ENCODE data around the gene MATN3.

The MATN3 gene

GRCh38 chr2:19993731-19994130 is 18.7 kb downstream of the MATN3 start:
- DNase-seq, result no peak

GRCh38 chr2:19991895-19992294 is 20.6 kb downstream of the MATN3 start:
- DNase-seq, result no peak

DNA sequence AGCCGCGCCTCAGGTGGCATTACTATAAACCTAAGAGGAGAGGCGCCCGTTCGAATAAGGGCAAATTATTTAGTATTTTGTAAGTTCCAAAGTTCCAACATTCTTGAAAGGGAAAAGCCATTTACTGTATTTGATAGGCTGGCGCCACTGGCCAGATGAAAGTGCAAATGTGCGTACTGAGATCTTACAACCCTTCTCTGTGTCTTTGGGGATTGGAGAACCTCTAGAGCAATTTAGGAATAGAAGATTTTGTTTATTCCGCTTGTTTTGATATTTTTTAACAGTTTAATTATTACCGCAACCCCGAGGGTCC is 22.1 kb downstream of the MATN3 start:
- no peak for DNase-seq

GRCh38 chr2:19989667-19990415 is 22.6 kb downstream of the MATN3 start, which contains the start of gene WDR35:
TSS of gene WDR35 (minus strand) at chr2:19990105. CDS start at chr2:19990015, 90 bp downstream.
- peak; percentile 89 for DNase-seq

GRCh38 chr2:19989342-19989666 is 23.2 kb downstream of the MATN3 start:
- no peak for DNase-seq

DNA sequence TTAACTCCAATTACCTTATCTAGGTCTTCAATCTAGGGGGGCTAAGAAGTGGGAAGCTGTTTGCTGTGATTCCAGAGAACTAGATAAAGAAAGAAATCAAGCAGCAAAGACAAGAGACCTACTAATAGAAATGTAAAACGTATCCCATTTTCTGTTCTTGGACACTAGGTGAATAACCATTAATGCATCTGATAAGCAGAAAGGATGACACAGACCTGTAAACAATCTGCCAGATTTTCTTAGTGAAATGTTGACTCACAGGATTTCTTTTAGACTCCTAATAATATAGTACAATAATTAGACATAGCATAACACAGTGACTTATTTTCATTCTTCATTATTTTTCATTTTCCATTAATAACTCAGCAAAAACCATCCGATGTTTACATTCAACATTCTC is 23.9 kb downstream of the MATN3 start:
- DNase-seq, result no peak

- no peak for DNase-seq
Measured at GRCh38 chr2:19987936-19988335, 24.5 kb downstream of the MATN3 start.

DNA sequence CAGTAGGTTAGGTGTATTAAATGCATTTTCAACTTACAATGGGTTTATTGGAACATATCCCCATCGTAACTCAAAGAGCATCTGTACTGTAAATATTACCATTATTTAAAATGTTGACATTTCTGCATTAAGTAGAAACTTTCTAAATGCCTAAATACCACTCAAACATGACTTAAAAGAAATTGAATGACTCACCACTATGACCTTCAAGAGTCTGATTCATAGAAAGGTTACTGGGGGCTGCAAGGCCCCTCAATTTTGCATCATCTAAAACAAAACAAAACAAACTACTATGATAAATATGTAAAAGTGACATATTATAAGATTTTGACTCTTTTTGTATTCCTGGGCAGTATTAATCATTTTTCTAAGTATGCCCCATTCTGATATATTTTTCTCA is 30.2 kb downstream of the MATN3 start:
- DNase-seq, result no peak

- no peak for DNase-seq
Measured at GRCh38 chr2:19979932-19980331, 32.5 kb downstream of the MATN3 start.

DNA sequence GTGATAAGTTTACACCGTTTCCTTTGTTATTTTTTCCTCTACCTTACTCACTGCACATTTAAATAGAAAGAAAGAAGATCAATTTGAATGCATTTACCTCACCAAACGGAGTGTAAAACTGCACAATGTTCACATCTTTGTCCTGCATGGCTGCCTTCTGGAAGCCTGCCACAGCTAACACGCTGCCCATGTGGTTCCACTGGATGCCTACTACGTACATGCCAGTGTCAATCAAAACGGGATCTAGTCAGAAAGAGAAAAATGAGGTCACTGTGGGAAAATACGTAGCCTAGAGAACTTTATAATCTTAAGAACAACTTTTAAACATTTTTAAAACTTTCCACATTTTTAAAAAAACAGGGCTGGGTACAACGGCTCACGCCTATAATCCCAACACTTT is 39.0 kb downstream of the MATN3 start:
- no peak for DNase-seq

DNA sequence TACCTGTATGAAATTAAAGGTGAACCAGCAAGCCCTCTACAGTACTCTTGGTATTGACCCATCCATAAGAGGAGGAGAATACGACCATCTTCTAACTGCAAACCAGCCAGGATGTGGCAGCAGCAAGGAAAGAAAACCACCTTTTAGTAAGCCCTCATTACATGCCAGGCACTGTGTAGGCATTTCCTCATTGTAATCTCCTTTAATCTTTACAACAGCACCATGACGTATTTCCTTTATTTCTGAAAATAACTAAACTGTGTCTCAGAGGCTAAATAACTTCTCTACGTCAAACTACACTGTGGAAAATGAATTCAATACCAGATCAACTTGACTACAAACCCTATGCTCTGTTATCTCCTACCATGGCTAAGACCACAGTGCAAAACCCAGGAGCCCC is 40.8 kb downstream of the MATN3 start:
- no peak for DNase-seq

GRCh38 chr2:19963386-19963785 is 49.1 kb downstream of the MATN3 start:
- no peak for DNase-seq

DNA sequence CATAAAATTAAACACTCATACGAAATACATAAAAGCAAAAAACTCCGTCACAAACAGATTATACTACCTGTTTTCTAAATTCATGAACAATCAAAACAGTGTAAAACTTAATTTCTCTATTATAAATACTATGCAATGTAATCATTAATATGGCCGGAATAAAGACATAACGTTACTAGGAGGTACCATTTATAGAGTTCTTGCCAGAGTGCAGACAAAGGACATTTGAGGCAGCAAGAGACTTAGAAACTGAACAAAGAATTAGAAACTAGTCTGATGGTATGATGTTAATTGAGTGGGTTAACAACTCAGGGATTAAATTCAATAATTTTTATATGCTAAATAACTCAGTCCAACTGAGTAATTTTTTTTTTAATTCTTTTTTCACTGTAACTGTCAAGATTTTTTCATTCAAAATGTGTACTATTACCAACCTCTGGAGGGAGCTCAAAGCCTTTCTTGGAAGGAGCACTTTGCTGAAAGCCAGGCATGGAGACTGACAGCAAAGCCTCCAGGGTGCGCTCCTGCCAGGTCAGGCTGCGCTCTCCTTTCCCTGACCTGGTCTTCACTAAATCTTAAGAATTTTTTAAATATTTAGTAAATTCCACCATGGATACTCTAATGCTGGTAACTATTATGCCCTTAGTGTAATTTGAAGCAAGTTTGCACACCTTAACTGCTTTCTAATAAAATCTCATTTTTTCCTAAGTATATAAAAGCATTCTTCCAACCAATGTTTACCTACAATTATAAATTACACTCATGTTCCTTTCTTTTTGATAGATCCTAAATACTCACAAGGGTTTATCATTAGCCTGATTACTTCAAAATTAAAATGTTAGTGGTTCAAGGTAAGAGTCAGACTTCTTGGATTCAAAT is 56.7 kb downstream of the MATN3 start:
- peak; percentile 34 to 53 for DNase-seq

DNA sequence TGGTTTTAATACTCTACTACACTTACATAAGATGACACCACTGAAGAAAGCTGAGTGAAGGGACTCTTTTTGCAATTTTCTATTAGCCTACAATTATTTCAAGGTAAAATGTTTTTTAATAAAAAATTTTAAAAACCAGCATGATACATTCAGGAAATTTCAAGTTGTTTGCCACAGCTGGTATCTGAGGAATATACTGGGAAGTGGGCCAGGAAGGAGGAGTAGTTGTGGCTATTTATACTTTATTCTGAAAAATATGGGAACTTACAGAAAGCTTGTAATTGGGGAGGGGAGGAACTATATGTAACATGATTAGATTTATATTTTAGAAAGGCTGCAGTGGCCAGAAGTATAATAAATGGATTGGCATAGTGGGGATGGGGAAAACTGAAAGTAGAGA is 63.4 kb downstream of the MATN3 start:
- no peak for DNase-seq

DNA sequence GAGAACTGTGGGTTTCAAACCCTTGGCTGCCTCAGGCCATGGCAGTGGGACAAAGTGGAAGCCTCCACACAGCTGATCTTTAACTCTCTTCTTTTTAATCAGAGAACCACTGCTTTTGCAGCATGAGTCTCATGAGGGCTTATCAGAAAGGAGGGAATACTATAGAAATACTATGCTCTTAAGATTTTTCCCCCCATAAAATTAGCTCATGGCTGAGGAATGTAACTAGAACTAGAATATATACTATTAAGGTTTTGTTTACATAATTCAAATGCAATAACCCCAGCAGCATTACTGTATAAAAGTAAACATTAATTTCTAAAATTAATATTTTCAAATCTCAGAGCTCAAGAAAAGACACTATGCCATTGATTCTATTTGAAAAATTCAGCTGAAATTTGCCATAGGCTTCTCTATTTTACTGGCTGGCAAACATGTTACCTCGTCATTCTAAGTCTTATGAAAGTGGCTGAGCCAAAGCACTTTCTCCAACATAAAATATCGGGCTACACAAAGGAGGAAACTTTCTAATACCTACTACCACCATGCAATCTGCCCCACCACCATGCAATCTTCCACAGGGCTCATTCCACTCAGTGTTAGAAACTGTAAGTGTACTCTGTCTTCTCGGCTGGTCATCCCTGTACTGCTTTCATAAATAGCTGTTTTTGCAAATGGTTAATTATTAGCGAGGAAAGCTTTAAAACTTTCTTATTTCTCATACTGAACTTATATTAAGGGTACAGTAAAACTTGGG is 65.1 kb downstream of the MATN3 start:
- DNase-seq, result no peak

- DNase-seq, result no peak
Measured at GRCh38 chr2:19944205-19944845, 68.1 kb downstream of the MATN3 start.

DNA sequence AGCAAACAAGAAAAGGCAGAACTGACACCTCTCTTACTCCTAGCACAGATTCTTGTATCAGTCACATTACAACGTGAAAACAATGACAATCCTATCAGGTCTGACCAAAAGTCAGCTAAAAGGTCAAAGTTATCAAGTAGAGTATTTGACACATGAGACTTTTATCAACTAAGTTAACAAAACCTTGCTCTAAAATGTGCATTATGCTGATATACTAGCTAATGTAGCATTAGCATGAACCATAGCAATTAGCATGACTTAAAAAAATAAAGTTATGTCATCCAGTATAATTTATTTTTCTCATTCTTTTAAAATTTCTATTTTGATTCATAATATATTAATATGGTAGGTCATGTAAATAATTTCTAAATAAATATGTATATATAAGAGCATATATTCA is 69.3 kb downstream of the MATN3 start:
- no peak for DNase-seq

- DNase-seq, result no peak
Measured at GRCh38 chr2:19942199-19942598, 70.3 kb downstream of the MATN3 start.

All from activated CD4-positive, alpha-beta T cell treated with anti-CD3 and anti-CD28 coated beads for 4 hours (primary cell).